CD4-positive, alpha-beta T cell (primary cell): ENCODE data around the gene CHEK2. TPM values are rescaled to one million over a fixed set of nuclear protein-coding genes. Genes with fewer than 3 reads are reported as not detected.

Source experiments
- ATAC-seq: fragments of 200-7000 bp; cut with Tn5 transposase; one replicate; pipeline ENCODE4 v1.10.0; 2022; ENCODE audit warnings: mild to moderate bottlenecking; ENCODE audit not compliant: poor library complexity
- CTCF ChIA-PET: fragments of 350-600 bp; sonication (Branson Sonifier 250); formaldehyde crosslinking; loops from one replicate; lab custom pipeline; 2021; ENCODE audit warnings: antibody characterized with exemption, inconsistent platforms; lab: Charles Lee
- POLR2A ChIA-PET: fragments of 350-600 bp; sonication (Branson Sonifier 250); formaldehyde crosslinking; loops from one replicate; lab custom pipeline; 2021; ENCODE audit warnings: antibody characterized with exemption, inconsistent platforms; lab: Charles Lee
- DNase-seq, 14 experiments: peaks; one replicate each; pipeline ENCODE4 v3.0.0-alpha.2; 2013 to 2020; ENCODE audit warnings: mixed read lengths in 2 of 14
- H3K27ac ChIP-seq, 2 donors: one replicate each; pipeline versions ENCODE4 v1.5.1 to v1.7.0; 2013; ENCODE audit warnings: low read length in 2 of 2, low read depth in 1 of 2, mild to moderate bottlenecking in 1 of 2
- H3K27me3 ChIP-seq, 2 experiments: 1 replicate in 1 of 2; 2 replicates in 1 of 2; pipeline versions ENCODE4 v1.6.1 to v1.7.0; 2013; ENCODE audit warnings: low read length in 2 of 2, control low read depth in 1 of 2, mild to moderate bottlenecking in 1 of 2, moderate library complexity in 1 of 2; ENCODE audit not compliant: insufficient read depth in 2 of 2, control insufficient read depth in 1 of 2
- H3K36me3 ChIP-seq: one replicate; pipeline ENCODE4 v1.6.1; 2013; ENCODE audit warnings: low read length, control low read depth; ENCODE audit not compliant: insufficient read depth
- H3K4me1 ChIP-seq: one replicate; pipeline ENCODE4 v1.6.1; 2013; ENCODE audit warnings: low read length, control low read depth; ENCODE audit not compliant: insufficient read depth
- H3K4me3 ChIP-seq: one replicate; pipeline ENCODE4 v1.5.1; 2013; ENCODE audit warnings: mild to moderate bottlenecking, low read length, moderate library complexity
- H3K9me3 ChIP-seq, 2 experiments: 1 replicate in 1 of 2; 2 replicates in 1 of 2; pipeline versions ENCODE4 v1.6.1 to v1.7.0; 2013; ENCODE audit warnings: low read length in 2 of 2, mild to moderate bottlenecking in 2 of 2, control low read depth in 1 of 2, moderate library complexity in 1 of 2; ENCODE audit not compliant: control insufficient read depth in 1 of 2, insufficient read depth in 1 of 2
- H3K27ac Mint-ChIP-seq: one replicate; pipeline ENCODE4 v1.8.0; 2020; ENCODE audit warnings: mixed read lengths
- H3K27me3 Mint-ChIP-seq: one replicate; pipeline ENCODE4 v1.8.0; 2021; ENCODE audit warnings: mixed read lengths
- H3K36me3 Mint-ChIP-seq: one replicate; pipeline ENCODE4 v1.8.0; 2021; ENCODE audit warnings: low read depth, mixed read lengths
- H3K4me1 Mint-ChIP-seq: one replicate; pipeline ENCODE4 v1.8.0; 2021; ENCODE audit warnings: low read depth, mixed read lengths
- H3K4me3 Mint-ChIP-seq: one replicate; pipeline ENCODE4 v1.8.0; 2020; ENCODE audit warnings: mild to moderate bottlenecking, mixed read lengths
- H3K9me3 Mint-ChIP-seq: one replicate; pipeline ENCODE4 v1.8.0; 2020; ENCODE audit warnings: mixed read lengths
- CTCF ChIP-seq: fragments of 200-600 bp; IDR thresholded peaks from one replicate; pipeline ENCODE4 v1.8.0; 2022; ENCODE audit warnings: antibody characterized with exemption, mild to moderate bottlenecking
- intact Hi-C, 2 experiments: fragments of 100-400 bp; cut with DNase I in 1 of 2; cut with micrococcal nuclease in 1 of 2; formaldehyde crosslinking; loops; one replicate each; pipeline versions ENCODE4 v1.15.1 to v1.9.0; 2023 to 2025; cut with DNase I, micrococcal nuclease
- total RNA-seq, 174 experiments: library from RNA in 2 of 174; stranded (reverse) in 2 of 174; gene quantifications; one replicate each; pipeline ENCODE4 v1.2.3 and lab custom pipeline; 2021 to 2026

Gene CHEK2
- total RNA-seq, 2 experiments from 2014 or later, result 2.6 to 4.0 TPM

GRCh38 chr22:28710107-28710506 is 31.5 kb downstream of the CHEK2 start:
- Mint-ChIP-seq H3K4me3 (no peak overlapping the region), H3K27ac (no peak overlapping the region), H3K9me3 (no peaks in the 10 kb centered on the region), H3K27me3 (no peaks in the 10 kb centered on the region), H3K36me3 (peaks cover 53% of the 10 kb centered on the region), H3K4me1 (no peaks in the 10 kb centered on the region)
- H3K4me1 ChIP-seq, result no peaks in the 10 kb centered on the region
- intact Hi-C loops, result no loop called here
- DNase-seq, result no peak
- no peak overlapping the region for H3K27ac ChIP-seq
- no peaks in the 10 kb centered on the region for H3K9me3 ChIP-seq
- H3K36me3 ChIP-seq, result no peaks in the 10 kb centered on the region
- H3K4me3 ChIP-seq, result no peak overlapping the region
- no peak for ATAC-seq
- CTCF ChIA-PET, result interaction anchor here (0.8 kb wide), 1 partner anchor 11 kb away, joined by 4 read pairs; no protein-coding TSS in a partner anchor
- POLR2A ChIA-PET, result no interaction called here
- TF ChIP-seq CTCF, result no peak
- H3K27me3 ChIP-seq, result no peaks in the 10 kb centered on the region

- H3K4me3 Mint-ChIP-seq, result no peak overlapping the region
- peaks cover 62% of the 10 kb centered on the region for H3K36me3 Mint-ChIP-seq
- intact Hi-C loops, result no loop called here
- DNase-seq (no peak), ATAC-seq (no peak)
- no peaks in the 10 kb centered on the region for H3K27me3 Mint-ChIP-seq
- Histone ChIP-seq H3K9me3 (no peaks in the 10 kb centered on the region), H3K36me3 (no peaks in the 10 kb centered on the region), H3K4me1 (no peaks in the 10 kb centered on the region), H3K4me3 (no peak overlapping the region), H3K27ac (no peak overlapping the region), H3K27me3 (no peaks in the 10 kb centered on the region)
- CTCF ChIA-PET, result no interaction called here
- no peaks in the 10 kb centered on the region for H3K4me1 Mint-ChIP-seq
- no peak for TF ChIP-seq CTCF
- POLR2A ChIA-PET, result no interaction called here
- no peaks in the 10 kb centered on the region for H3K9me3 Mint-ChIP-seq
- H3K27ac Mint-ChIP-seq, result no peak overlapping the region
Observed at GRCh38 chr22:28706845-28707244, 34.8 kb downstream of the CHEK2 start.

GRCh38 chr22:28703436-28703835 is 38.2 kb downstream of the CHEK2 start:
- H3K4me3 Mint-ChIP-seq, result no peak overlapping the region
- H3K27ac ChIP-seq, result no peak overlapping the region
- no peak for TF ChIP-seq CTCF
- no peak for DNase-seq
- H3K9me3 Mint-ChIP-seq, result no peaks in the 10 kb centered on the region
- peaks cover 39% of the 10 kb centered on the region for H3K36me3 Mint-ChIP-seq
- H3K4me3 ChIP-seq, result no peak overlapping the region
- ChIA-PET CTCF (no interaction called here), POLR2A (no interaction called here)
- no peaks in the 10 kb centered on the region for H3K36me3 ChIP-seq
- no peaks in the 10 kb centered on the region for H3K4me1 Mint-ChIP-seq
- no peak for ATAC-seq
- H3K9me3 ChIP-seq, result no peaks in the 10 kb centered on the region
- intact Hi-C loops, result no loop called here
- H3K27me3 Mint-ChIP-seq, result no peaks in the 10 kb centered on the region
- H3K27ac Mint-ChIP-seq, result no peak overlapping the region
- no peaks in the 10 kb centered on the region for H3K27me3 ChIP-seq
- no peaks in the 10 kb centered on the region for H3K4me1 ChIP-seq
